Stimulated activated CD4-positive, alpha-beta T cell treated with anti-CD3 and anti-CD28 coated beads, TNF-alpha, amount 100 ng/mL, for 1 hour (primary cell): ENCODE data around the gene PRKAA2.

Experiments
- DNase-seq, 3 donors: peaks; one replicate each; pipeline ENCODE4 v3.0.0-alpha.2; 2020; ENCODE audit warnings: low read depth in 3 of 3, low spot score in 1 of 3

The PRKAA2 gene

GRCh38 chr1:56654126-56654923, 9.2 kb downstream of the PRKAA2 start:
- no peak for DNase-seq

- no peak for DNase-seq
These were observed 11.0 kb downstream of the PRKAA2 start for GRCh38 chr1:56655991-56656613.

- DNase-seq = no peak
These were observed 13.1 kb downstream of the PRKAA2 start for GRCh38 chr1:56658254-56658653.

GRCh38 chr1:56660293-56660692, 15.2 kb downstream of the PRKAA2 start:
- no peak for DNase-seq

- no peak for DNase-seq
These were observed 18.7 kb downstream of the PRKAA2 start for GRCh38 chr1:56663846-56664245.

- no peak for DNase-seq
These were observed 20.3 kb downstream of the PRKAA2 start for GRCh38 chr1:56665384-56665783.

GRCh38 chr1:56666112-56666608, 21.0 kb downstream of the PRKAA2 start:
- DNase-seq = no peak

GRCh38 chr1:56670350-56670749, 25.2 kb downstream of the PRKAA2 start:
- no peak for DNase-seq

- DNase-seq = no peak
These were observed 26.0 kb downstream of the PRKAA2 start for GRCh38 chr1:56671085-56671484.

- no peak for DNase-seq
These were observed 26.4 kb downstream of the PRKAA2 start for GRCh38 chr1:56671542-56671941.

GRCh38 chr1:56672579-56672978, 27.5 kb downstream of the PRKAA2 start:
- DNase-seq = no peak

- no peak for DNase-seq
These were observed 30.6 kb downstream of the PRKAA2 start for GRCh38 chr1:56675763-56676162.

- DNase-seq = no peak
These were observed 31.5 kb downstream of the PRKAA2 start for GRCh38 chr1:56676571-56677035.

- no peak for DNase-seq
These were observed 38.5 kb downstream of the PRKAA2 start for GRCh38 chr1:56683569-56683968.

- no peak for DNase-seq
These were observed 41.1 kb downstream of the PRKAA2 start for GRCh38 chr1:56686169-56686568.

- no peak for DNase-seq
These were observed 43.5 kb downstream of the PRKAA2 start for GRCh38 chr1:56688522-56689026.

- DNase-seq = no peak
These were observed 51.5 kb downstream of the PRKAA2 start for GRCh38 chr1:56696663-56697062.

GRCh38 chr1:56703747-56704146, 58.6 kb downstream of the PRKAA2 start:
- no peak for DNase-seq

GRCh38 chr1:56707379-56707778, 62.3 kb downstream of the PRKAA2 start:
- DNase-seq = no peak

GRCh38 chr1:56709269-56709880, 64.3 kb downstream of the PRKAA2 start:
- DNase-seq = no peak

- DNase-seq = no peak
These were observed 64.9 kb downstream of the PRKAA2 start for GRCh38 chr1:56709995-56710394.

- DNase-seq = no peak
These were observed 65.5 kb downstream of the PRKAA2 start for GRCh38 chr1:56710646-56711045.
